Heart left ventricle (tissue), 13 donors: ENCODE data around the gene WNK2.

Experiments
- POLR2A ChIP-seq, 2 donors: fragments of 450-650 bp; IDR thresholded peaks; one replicate each; pipeline ENCODE4 v1.6.1; 2017; ENCODE audit warnings: antibody characterized with exemption in 2 of 2, mild to moderate bottlenecking in 2 of 2, moderate library complexity in 2 of 2
- TF ChIP-seq, protein P1 (sequence below), 12 donors: fragments of 200-600 bp; sonication (generic) in 4 of 12; IDR thresholded peaks; one replicate each; pipeline versions ENCODE4 v1.5.0 to v1.8.0; 2018 to 2022; ENCODE audit warnings: antibody characterized with exemption in 12 of 12, mild to moderate bottlenecking in 5 of 12
- donor health status: ischemic (EF 13 %, LVEDD 7.1; RV severe dilation, severe dysfunction).
- donor health status: DM: no; HTN: yes; CAD: no.
- donor health status: DM: no; HTN: no; CAD: no.
- donor health status: ischemic (EF 25% LVEDD 6.9; RV normal size, moderate dysfunction).
- donor health status: ischemic (EF 25% LVEDD 5.7; RV mildly dilated, moderate dysfunction).
- donor health status: ischemic (EF 35%, LVEDD 5.7; RV mildly dilated, moderate dysfunction).
- donor health status: nonischemic (EF 11% LVEDD 7.7; RV severe dilation, severe dysfunction).
- donor health status: DM: yes; HTN: yes; CAD: no.
- donor health status: PGD.
- donor health status: ischemic (EF 29% LVEDD 5.4; RV normal size, mild dysfunction).
- donor health status: nonischemic (EF 23%, LVEDD 6.1; RV moderate dilation, normal function).

DNA sequence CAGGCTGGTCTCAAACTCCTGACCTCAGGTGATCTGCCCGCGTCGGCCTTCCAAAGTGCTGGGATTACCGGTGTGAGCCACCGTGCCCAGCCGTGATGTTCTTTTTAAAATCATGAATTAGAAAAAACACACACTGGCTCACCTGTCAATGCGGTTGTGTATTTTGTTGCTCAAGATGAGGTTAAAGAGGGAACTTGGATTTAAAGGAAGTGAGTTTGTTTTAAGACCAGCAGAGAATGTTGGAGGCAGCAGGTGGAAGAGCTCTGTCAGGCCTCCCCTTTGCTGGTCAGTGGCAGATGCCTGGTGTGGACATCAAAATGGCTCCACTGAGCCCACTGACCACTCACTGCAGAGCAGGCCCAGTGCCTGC is 38.9 kb downstream of the WNK2 start:
- TF ChIP-seq, protein P1, sequence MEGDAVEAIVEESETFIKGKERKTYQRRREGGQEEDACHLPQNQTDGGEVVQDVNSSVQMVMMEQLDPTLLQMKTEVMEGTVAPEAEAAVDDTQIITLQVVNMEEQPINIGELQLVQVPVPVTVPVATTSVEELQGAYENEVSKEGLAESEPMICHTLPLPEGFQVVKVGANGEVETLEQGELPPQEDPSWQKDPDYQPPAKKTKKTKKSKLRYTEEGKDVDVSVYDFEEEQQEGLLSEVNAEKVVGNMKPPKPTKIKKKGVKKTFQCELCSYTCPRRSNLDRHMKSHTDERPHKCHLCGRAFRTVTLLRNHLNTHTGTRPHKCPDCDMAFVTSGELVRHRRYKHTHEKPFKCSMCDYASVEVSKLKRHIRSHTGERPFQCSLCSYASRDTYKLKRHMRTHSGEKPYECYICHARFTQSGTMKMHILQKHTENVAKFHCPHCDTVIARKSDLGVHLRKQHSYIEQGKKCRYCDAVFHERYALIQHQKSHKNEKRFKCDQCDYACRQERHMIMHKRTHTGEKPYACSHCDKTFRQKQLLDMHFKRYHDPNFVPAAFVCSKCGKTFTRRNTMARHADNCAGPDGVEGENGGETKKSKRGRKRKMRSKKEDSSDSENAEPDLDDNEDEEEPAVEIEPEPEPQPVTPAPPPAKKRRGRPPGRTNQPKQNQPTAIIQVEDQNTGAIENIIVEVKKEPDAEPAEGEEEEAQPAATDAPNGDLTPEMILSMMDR (IDR thresholded peaks at IDR 0.05) = no peak
- no peak for TF ChIP-seq POLR2A (IDR thresholded peaks at IDR 0.05)
